Glutamatergic neuron (in vitro differentiated cells): Measurements from ENCODE around the gene ATP2B2. TPM values are rescaled to one million over a fixed set of nuclear protein-coding genes. Genes with fewer than 3 reads are reported as not detected.
A peak's percentile ranks its signal among the peaks of the same experiment; 100 is the strongest.

Source experiments
- DNase-seq: peaks from one replicate; pipeline ENCODE4 v3.0.0; 2022
- H3K27ac Mint-ChIP-seq: one replicate; pipeline ENCODE4 v1.8.0; 2020; ENCODE audit warnings: mild to moderate bottlenecking, mixed read lengths, inconsistent platforms; ENCODE audit not compliant: unreplicated experiment
- H3K27me3 Mint-ChIP-seq: one replicate; pipeline ENCODE4 v1.8.0; 2020; ENCODE audit warnings: mild to moderate bottlenecking, moderate library complexity, mixed read lengths, inconsistent platforms; ENCODE audit not compliant: unreplicated experiment
- H3K36me3 Mint-ChIP-seq: one replicate; pipeline ENCODE4 v1.8.0; 2020; ENCODE audit warnings: mild to moderate bottlenecking, mixed read lengths, inconsistent platforms; ENCODE audit not compliant: unreplicated experiment
- H3K4me1 Mint-ChIP-seq: one replicate; pipeline ENCODE4 v1.8.0; 2020; ENCODE audit warnings: mild to moderate bottlenecking, low read depth, mixed read lengths, inconsistent platforms; ENCODE audit not compliant: unreplicated experiment
- H3K4me3 Mint-ChIP-seq: one replicate; pipeline ENCODE4 v1.8.0; 2020; ENCODE audit warnings: mild to moderate bottlenecking, mixed read lengths, inconsistent platforms; ENCODE audit not compliant: unreplicated experiment
- H3K9me3 Mint-ChIP-seq: one replicate; pipeline ENCODE4 v1.8.0; 2020; ENCODE audit warnings: mild to moderate bottlenecking, moderate library complexity, mixed read lengths, inconsistent platforms; ENCODE audit not compliant: unreplicated experiment
- CTCF ChIP-seq: fragments of 200-600 bp; sonication (generic); IDR thresholded peaks from one replicate; pipeline ENCODE4 v1.5.0; 2021; ENCODE audit not compliant: partially characterized antibody, unreplicated experiment
- microRNA-seq: library from miRNA; unstranded; fragments of <30 nt; microRNA quantifications from one replicate; pipeline ENCODE4, GENCODE V29; 2020; ENCODE audit not compliant: unreplicated experiment
- total RNA-seq: library from RNA; stranded (reverse); fragmentation: NEBNext Ultra II Directional; extraction: Animal tissue kit (Norgen Biotek cat#: 25700); gene quantifications from one replicate; pipeline ENCODE4 v1.2.1, GENCODE V29; 2021; ENCODE audit not compliant: unreplicated experiment

The ATP2B2 gene
- total RNA-seq, 1 donor from 2014 or later, result 31.2 TPM

GRCh38 chr3:10274601-10275000 lies 230.8 kb downstream of the ATP2B2 start:
- Mint-ChIP-seq H3K9me3 (no peaks in the 10 kb centered on the region), H3K4me1 (peaks cover 6% of the 10 kb centered on the region), H3K27ac (no peak overlapping the region), H3K4me3 (no peak overlapping the region), H3K36me3 (no peaks in the 10 kb centered on the region), H3K27me3 (no peaks in the 10 kb centered on the region)
- TF ChIP-seq CTCF, result no peak
- DNase-seq, result no peak

Small RNA genes within 50 kb of the gene (microRNA-seq; reads per million reads assigned to microRNA genes)
- 0.69 reads per million for gene MIR378B
- 179 reads per million, percentile 79 among the genes with 10 or more reads in this experiment for gene MIR885

Other genes with a start within 250 kb of the ATP2B2 start
- 0.64 TPM for gene GHRL, start 212.6 kb downstream of the ATP2B2 start, total RNA-seq
- gene SEC13, start 184.5 kb downstream of the ATP2B2 start, total RNA-seq, result 109 TPM